ENCODE data around the gene PDCD5. TPM values are rescaled to one million over a fixed set of nuclear protein-coding genes. Genes with fewer than 3 reads are reported as not detected.

The PDCD5 gene
- total and polyA plus RNA-seq, 2 of the 4 experiments (the other 2 are of a cell fraction) = 30.6 to 74.1 TPM

DNA sequence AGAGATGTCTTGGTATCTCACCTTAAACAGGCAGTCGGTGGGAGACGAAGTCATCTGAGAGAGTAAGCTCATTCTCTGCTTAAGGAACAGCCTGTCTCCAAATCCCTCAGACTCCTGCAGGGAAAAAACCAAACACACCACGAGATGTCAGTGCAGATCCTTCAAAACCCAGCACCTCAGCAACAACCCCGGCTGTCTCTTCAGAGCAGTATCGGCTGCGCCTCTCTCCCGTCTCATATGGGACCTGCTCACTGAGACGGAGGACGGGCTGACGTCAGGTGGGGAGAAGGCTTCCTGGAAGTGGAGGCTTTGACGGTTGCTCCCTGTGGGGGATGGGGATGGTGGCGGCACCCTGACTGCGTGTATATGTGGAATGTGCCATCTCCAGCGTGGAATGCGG, 50.4 kb downstream of the PDCD5 start:
- POLR2A ChIA-PET (ENCODE audit: unreplicated experiment) = no interaction called here

More for the DNA sequence above, 50.4 kb downstream of the PDCD5 start:
- no TSS peak for BruUV-seq (replicated peaks)
- H2BK120ac ChIP-seq (ENCODE audit: low read depth, low read length) = no peak overlapping the region
- H3K9me3 ChIP-seq (ENCODE audit: control insufficient read depth, insufficient read depth, low read length) = no peaks in the 10 kb centered on the region
- H3K9me1 ChIP-seq (ENCODE audit: insufficient read depth, low read length) = no peaks in the 10 kb centered on the region
- no peaks in the 10 kb centered on the region for H4K20me1 ChIP-seq (ENCODE audit: insufficient read depth, low read length)
- CTCF ChIA-PET = no interaction called here
- no peaks in the 10 kb centered on the region for H3K79me1 ChIP-seq (ENCODE audit: low read depth in 1 of 2, low read length in 2 of 2)
- dilution Hi-C loops (cut with HindIII; ENCODE audit: low sequenced_read_pairs, unreplicated experiment) = no loop called here
- no peak overlapping the region for H3K56ac ChIP-seq (ENCODE audit: extremely low read depth, insufficient read depth, low read length)
- H3K18ac ChIP-seq (ENCODE audit: low read depth, low read length) = no peak overlapping the region
- no peak overlapping the region for H3K23ac ChIP-seq (ENCODE audit: low read depth, low read length)
- no peak overlapping the region for H3K14ac ChIP-seq (replicated peaks; ENCODE audit: low read depth, low read length)
- no peak overlapping the region for H3K4me3 ChIP-seq (ENCODE audit: insufficient read depth, low read depth, low read length)
- no peak overlapping the region for H3K9ac ChIP-seq (ENCODE audit: low read depth, low read length)
- 100% methylated on average over 2 of the region's 15 CpGs; no CpG with 5 or more reads in 1 of the 2 experiments for WGBS, 2 experiments (ENCODE audit: extremely low coverage in 2 of 2, insufficient read length in 1 of 2)
- no peak overlapping the region for H2BK20ac ChIP-seq (ENCODE audit: low read depth, low read length)
- peaks cover 44% of the 10 kb centered on the region for H3K36me3 ChIP-seq (ENCODE audit: control insufficient read depth, insufficient read depth, low read length)
- no peak overlapping the region for H4K91ac ChIP-seq (ENCODE audit: insufficient read depth, low read depth, low read length)
- no peak overlapping the region for H2BK5ac ChIP-seq (ENCODE audit: low read depth, low read length, poor library complexity, severe bottlenecking)
- H2AK9ac ChIP-seq (replicated peaks; ENCODE audit: low read depth, low read length, poor library complexity) = no peak overlapping the region
- no peak overlapping the region for H2AFZ ChIP-seq (replicated peaks; ENCODE audit: low read length, poor library complexity)
- in situ Hi-C loops (cut with MboI; ENCODE audit: low sequenced_read_pairs) = no loop called here
- H3K4me2 ChIP-seq (ENCODE audit: low read depth, low read length) = no peak overlapping the region
- no peaks in the 10 kb centered on the region for H3K27me3 ChIP-seq (ENCODE audit: control insufficient read depth, insufficient read depth, low read length)
- no peak overlapping the region for H3K27ac ChIP-seq (ENCODE audit: insufficient read depth, low read length)
- no peaks in the 10 kb centered on the region for H3K4me1 ChIP-seq (ENCODE audit: control insufficient read depth, insufficient read depth, low read length)
- TF ChIP-seq NFE2L2 (IDR thresholded peaks at IDR 0.05; ENCODE audit: low read depth, low read length) (no peak), RCOR1 (IDR thresholded peaks at IDR 0.05; ENCODE audit: insufficient replicate concordance, low read length) (no peak), POLR2A (IDR thresholded peaks at IDR 0.05; ENCODE audit: low read depth, low read length) (no peak), SMC3 (IDR thresholded peaks at IDR 0.05; ENCODE audit: low read depth, low read length) (no peak)
- no peak overlapping the region for H2AK5ac ChIP-seq (ENCODE audit: low read depth, low read length)
- no peak overlapping the region for H4K8ac ChIP-seq (ENCODE audit: low read depth in 2 of 2, low read length in 2 of 2)
- H3K4ac ChIP-seq (ENCODE audit: low read depth, low read length) = no peak overlapping the region
- DNase-seq (no peak), ATAC-seq (ENCODE audit: low read depth) (no peak)
- H2BK15ac ChIP-seq (ENCODE audit: low read depth, low read length) = no peak overlapping the region
- H4K5ac ChIP-seq (ENCODE audit: low read depth, low read length) = no peak overlapping the region
- intact Hi-C loops (cut with micrococcal nuclease) = no loop called here

Small RNA genes lying within 50 kb of the gene (microRNA-seq; reads per million reads assigned to microRNA genes)
- gene SNORA68B (ENCODE audit: insufficient read depth, insufficient read length) = not detected

Small RNA genes lying within 50 kb of the gene (small RNA-seq; reads per million reads assigned to genes)
- 0 to 1.3 (median 0) reads per million in 5 experiments for gene SNORA68B

Other genes with a start within 250 kb of the PDCD5 start
- 15.0 and 19.9 TPM in 2 replicates for gene ZNF507, start 235.6 kb upstream of the PDCD5 start, total RNA-seq (2012; rRNA removed)
- gene ZNF507, start 235.6 kb upstream of the PDCD5 start, polyA plus RNA-seq (2012; rRNA removed) = 8.4 and 9.6 TPM in 2 replicates
- 29.6 and 36.4 TPM in 2 replicates for gene DPY19L3, start 175.4 kb upstream of the PDCD5 start, total RNA-seq (2012; rRNA removed)
- gene DPY19L3, start 175.4 kb upstream of the PDCD5 start, polyA plus RNA-seq (2012; rRNA removed) = 33.2 and 36.5 TPM in 2 replicates
- gene ANKRD27, start 94.0 kb downstream of the PDCD5 start, total RNA-seq (2012; rRNA removed) = 31.4 and 35.0 TPM in 2 replicates
- gene ANKRD27, start 94.0 kb downstream of the PDCD5 start, polyA plus RNA-seq (2012; rRNA removed) = 15.7 and 16.7 TPM in 2 replicates
- 0.18 and 0.28 TPM in 2 replicates for gene RGS9BP, start 94.7 kb downstream of the PDCD5 start, total RNA-seq (2012; rRNA removed)
- 0.03 and 0.06 TPM in 2 replicates for gene RGS9BP, start 94.7 kb downstream of the PDCD5 start, polyA plus RNA-seq (2012; rRNA removed)
- 4.5 and 6.4 TPM in 2 replicates for gene NUDT19, start 110.6 kb downstream of the PDCD5 start, total RNA-seq (2012; rRNA removed)
- gene NUDT19, start 110.6 kb downstream of the PDCD5 start, polyA plus RNA-seq (2012; rRNA removed) = 3.4 and 4.1 TPM in 2 replicates
- gene TDRD12, start 138.6 kb downstream of the PDCD5 start, total RNA-seq (2012; rRNA removed) = under 0.01 TPM in 2 replicates
- 0.03 and 0.07 TPM in 2 replicates for gene TDRD12, start 138.6 kb downstream of the PDCD5 start, polyA plus RNA-seq (2012; rRNA removed)